Prostate gland (tissue), 2 donors: Measurements from ENCODE around the gene NR3C1.

Experiments
- CTCF ChIP-seq, 4 experiments: fragments of 200-600 bp in 2 of 4; fragments of 450-650 bp in 2 of 4; sonication (generic) in 2 of 4; IDR thresholded peaks; 1 replicate in 3 of 4; 2 replicates in 1 of 4; pipeline ENCODE4 v1.5.1; 2016 to 2019; ENCODE audit warnings: antibody characterized with exemption in 4 of 4, mild to moderate bottlenecking in 2 of 4, moderate library complexity in 2 of 4
- POLR2A ChIP-seq: fragments of 450-650 bp; IDR thresholded peaks from one replicate; pipeline ENCODE4 v1.6.1; 2016; ENCODE audit warnings: antibody characterized with exemption, mild to moderate bottlenecking
- POLR2AphosphoS5 ChIP-seq: sonication (generic); formaldehyde crosslinking; IDR thresholded peaks from one replicate; pipeline ENCODE4 v1.6.1; 2017; ENCODE audit warnings: antibody characterized with exemption

GRCh38 chr5:143427122-143427735 lies 23.7 kb upstream of the NR3C1 start:
- TF ChIP-seq CTCF (IDR thresholded peaks at IDR 0.05): no peak
- no peak for TF ChIP-seq POLR2A
- TF ChIP-seq POLR2AphosphoS5: no peak
